GM12873 (cell line): ENCODE data around the gene TBC1D14.

Experiments
- CTCF ChIP-seq: IDR thresholded peaks from 2 replicates; pipeline ENCODE4 v1.5.1; 2012; ENCODE audit warnings: low read depth, mild to moderate bottlenecking, moderate library complexity, low read length, control low read depth; ENCODE audit not compliant: insufficient read depth; ENCODE audit errors: missing control alignments

Gene TBC1D14

GRCh38 chr4:6886886-6887285 is 22.7 kb upstream of the TBC1D14 start:
- no peak for TF ChIP-seq CTCF

DNA sequence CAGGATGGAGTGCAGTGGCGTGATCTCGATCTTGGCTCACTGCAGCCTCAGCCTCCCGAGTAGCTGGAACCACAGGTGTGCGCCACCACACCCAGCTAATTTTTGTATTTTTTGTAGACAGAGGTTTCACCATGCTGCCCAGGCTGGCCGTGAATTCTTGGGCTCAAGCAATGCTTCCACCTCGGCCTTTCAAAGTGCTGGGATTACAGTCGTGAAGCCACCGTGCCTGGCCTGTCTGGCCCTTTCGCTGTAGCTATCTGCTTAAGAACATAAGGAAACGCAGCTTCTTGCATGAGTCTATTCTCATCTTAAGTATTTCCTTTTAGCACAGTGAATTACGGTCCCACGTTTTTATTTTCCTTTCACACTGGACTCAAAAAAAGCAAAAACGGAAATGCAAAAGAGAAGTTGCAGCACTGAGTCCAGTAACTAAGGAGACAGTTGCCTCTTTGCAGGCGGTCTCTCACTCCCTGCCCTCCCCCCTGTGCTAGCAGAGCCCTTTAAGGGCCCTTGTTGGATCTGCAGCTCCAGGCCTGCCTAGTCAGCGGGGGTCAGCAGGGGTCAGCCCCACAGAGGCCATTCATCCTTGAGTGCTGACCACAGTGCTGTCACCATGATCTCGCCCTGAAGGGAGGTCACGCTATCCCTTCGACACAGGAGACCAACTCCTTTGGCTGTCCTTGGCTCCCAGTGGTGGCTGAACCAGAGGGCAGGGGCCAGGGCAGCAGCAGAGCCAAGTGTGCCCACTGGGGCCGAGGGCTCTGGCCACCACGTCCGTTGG is 21.8 kb upstream of the TBC1D14 start:
- no peak for TF ChIP-seq CTCF

GRCh38 chr4:6888506-6889071 is 21.0 kb upstream of the TBC1D14 start:
- TF ChIP-seq CTCF = no peak

GRCh38 chr4:6889101-6889735 is 20.4 kb upstream of the TBC1D14 start:
- TF ChIP-seq CTCF = no peak

GRCh38 chr4:6889736-6890324 is 19.8 kb upstream of the TBC1D14 start:
- TF ChIP-seq CTCF = no peak

GRCh38 chr4:6890358-6890757 is 19.3 kb upstream of the TBC1D14 start:
- TF ChIP-seq CTCF = no peak
